ENCODE results near the gene DCAF7.

Gene DCAF7

DNA sequence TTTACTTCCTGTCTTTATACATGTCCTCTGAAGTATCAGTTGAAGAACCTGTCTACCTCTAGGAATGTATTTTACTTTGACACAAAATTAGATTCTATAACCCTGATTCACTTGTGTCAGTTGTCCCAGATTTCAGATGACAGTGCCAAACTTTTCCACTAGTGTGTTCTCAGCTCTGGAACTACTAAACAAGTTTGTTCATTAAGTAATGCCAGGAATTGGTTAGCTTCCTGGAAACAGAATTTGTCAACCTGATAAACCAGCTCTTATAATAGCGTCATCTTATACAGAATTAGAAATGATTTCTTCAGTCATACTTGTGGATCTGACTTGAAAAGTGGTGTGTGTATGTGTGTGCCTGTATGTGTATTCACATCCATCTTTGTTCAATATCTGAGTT is 79.3 kb downstream of the DCAF7 start:
- DNase-seq (ENCODE audit: low read depth), result no peak

DNA sequence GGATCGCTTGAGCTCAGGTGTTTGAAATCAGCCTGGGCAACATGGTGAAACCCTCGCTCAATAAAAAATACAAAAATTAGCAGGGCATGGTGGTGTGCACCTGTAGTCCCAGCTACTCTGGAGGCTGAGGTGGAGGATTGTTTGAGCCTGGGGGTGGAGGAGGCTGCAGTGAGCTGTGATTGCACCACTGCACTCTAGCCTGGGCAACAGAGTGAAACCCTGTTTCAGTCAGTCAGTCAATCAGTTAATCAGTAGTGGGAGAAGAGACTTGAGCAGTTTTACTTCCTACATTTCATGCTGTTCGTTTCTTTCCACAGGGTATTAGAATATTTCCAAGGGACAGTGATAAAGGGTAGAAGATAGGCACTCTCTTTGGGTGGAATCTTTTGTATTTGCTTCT is 80.8 kb downstream of the DCAF7 start:
- DNase-seq (ENCODE audit: low read depth), result no peak

- no peak for DNase-seq (ENCODE audit: low read depth)
These were observed 81.3 kb downstream of the DCAF7 start for GRCh38 chr17:63631626-63632025.

- DNase-seq (ENCODE audit: low read depth), result no peak
These were observed 83.5 kb downstream of the DCAF7 start for GRCh38 chr17:63633742-63634141.

- DNase-seq (ENCODE audit: low read depth), result no peak
These were observed 83.9 kb downstream of the DCAF7 start for GRCh38 chr17:63634163-63634562.

DNA sequence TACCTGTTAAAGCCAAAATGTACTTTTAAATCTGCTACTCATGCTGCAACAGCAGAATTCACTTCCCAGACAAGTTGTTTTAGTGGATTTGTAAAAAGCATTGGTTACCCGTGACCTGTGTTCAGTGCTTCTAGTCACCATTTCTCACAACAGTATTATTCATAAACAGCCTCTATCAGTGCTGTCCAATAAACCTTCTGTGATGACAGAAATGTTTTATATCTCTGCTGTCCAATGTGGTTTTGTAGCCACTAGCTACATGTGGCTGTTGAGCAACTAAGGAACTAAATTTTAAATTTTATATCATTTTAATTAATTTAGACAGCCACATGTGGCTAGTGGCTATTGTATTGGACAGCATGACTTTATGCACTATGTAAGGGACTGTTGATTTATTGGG is 84.5 kb downstream of the DCAF7 start:
- DNase-seq (ENCODE audit: low read depth), result no peak

DNA sequence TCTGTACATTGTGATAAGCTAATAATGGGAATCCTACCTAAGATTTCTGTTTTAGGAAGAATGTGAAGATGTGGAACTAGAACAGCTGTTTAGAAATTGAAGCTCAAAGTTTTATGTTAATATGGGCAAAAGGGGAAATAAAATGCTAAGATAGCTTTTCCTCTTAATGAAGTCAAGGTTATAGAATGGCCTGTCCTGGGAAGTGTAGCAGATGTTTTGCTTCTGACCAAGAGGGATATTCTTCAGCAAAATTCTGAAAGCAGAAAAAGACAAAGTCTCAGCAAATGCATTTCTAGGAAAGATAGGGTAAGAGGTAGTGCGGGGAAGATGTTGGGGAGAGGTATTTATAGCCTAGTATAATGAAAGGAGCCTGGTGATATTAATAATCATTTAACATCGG is 85.0 kb downstream of the DCAF7 start:
- DNase-seq (ENCODE audit: low read depth), result no peak

- DNase-seq (ENCODE audit: low read depth), result no peak
These were observed 85.5 kb downstream of the DCAF7 start for GRCh38 chr17:63635787-63636186.

DNA sequence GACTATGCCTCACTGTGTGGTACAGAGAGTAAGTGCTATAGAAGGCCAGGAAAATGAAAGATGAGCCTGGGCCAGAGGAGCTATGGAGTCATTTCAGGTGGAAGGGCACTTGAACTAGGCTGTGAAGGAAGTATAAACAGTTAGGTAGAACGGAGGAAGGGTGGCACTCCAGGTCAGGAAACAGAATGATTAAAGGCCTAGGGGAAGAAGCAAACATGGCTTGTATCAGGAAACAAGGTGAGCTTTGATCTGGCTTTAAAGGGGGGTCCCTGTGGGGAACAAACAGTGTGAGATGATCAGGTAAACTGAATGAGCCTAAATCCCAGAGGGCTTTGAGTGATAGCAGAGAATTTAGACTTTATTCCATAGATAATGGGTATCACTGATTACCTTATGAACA is 88.8 kb downstream of the DCAF7 start:
- DNase-seq (ENCODE audit: low read depth), result no peak

- no peak for DNase-seq (ENCODE audit: low read depth)
These were observed 89.8 kb downstream of the DCAF7 start for GRCh38 chr17:63640038-63640437.

DNA sequence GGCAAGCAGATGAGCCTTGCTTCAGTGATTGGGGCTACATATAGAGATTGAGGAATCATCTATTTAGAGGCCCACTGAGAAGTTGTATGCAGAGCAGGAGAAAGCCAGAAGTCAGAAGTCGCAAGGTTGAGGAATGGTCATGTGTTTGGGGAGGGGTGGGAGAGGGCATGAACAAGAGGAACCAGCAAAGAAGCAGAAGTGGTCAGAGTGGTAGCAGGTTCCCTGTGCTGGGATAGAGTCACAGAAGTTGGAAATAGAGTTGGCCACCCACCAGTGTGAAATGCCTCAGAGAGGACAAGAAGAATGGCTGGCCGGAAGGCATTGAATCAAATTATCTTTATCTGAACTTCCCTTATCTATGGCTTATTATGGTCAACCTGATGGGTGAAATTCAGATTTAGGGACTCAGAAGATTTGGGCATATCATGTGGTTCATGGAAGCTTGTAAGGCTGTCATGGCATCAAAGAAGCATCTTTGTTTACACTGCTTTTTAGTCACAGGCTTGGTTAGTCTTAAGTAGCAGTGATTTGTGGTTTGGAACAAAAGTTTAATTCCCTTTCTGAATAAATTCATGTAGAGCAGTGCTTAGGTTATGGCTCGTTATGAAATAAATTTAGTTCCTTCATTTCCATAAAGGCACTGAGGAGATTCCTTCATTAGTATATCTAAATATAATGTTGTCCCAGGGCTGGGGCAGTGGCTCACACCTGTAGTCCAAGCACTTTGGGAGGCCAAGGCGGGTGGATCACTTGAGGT is 91.6 kb downstream of the DCAF7 start:
- no peak for DNase-seq (ENCODE audit: low read depth)

Data from ELR (cell line).